Measurements from ENCODE around the gene PON1.

Gene PON1

DNA sequence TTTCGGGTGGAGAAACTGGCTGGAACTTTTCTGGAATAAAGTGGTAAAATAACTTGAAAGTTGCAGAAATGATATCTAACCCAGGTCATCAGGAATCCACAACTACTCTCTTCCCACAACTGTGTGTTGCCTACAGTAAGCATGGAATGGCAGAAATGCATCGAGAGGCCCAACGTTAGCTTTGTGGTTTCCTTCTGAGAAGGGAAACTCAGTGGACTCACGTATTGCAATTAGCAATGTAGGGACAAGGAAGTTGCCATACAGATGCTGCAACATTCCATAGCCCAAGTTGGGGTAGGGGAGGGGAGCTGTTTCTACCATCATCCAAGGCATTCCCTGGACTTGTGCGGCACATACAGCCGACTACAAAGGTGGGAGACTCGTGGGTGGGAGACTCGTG, 1.9 kb downstream of the PON1 start:
- Histone ChIP-seq H3K4ac (ENCODE audit: low read depth, low read length) (no peak overlapping the region), H3K36me3 (ENCODE audit: control insufficient read depth in 1 of 2, insufficient read depth in 2 of 2, low read length in 2 of 2) (no peaks in the 10 kb centered on the region), H4K12ac (ENCODE audit: low read depth, low read length) (no peak overlapping the region), H3K18ac (ENCODE audit: low read length) (no peak overlapping the region), H2AFZ (ENCODE audit: insufficient read depth, low read length, poor library complexity) (no peak overlapping the region), H3K27ac (ENCODE audit: low read depth, low read length) (no peak overlapping the region), H3K9me3 (ENCODE audit: insufficient read depth, low read depth, low read length) (no peaks in the 10 kb centered on the region), H4K91ac (ENCODE audit: low read depth, low read length) (no peak overlapping the region), H3K23ac (ENCODE audit: low read length) (no peak overlapping the region), H2BK5ac (ENCODE audit: low read depth, low read length, poor library complexity) (no peak overlapping the region), H3K14ac (ENCODE audit: low read length) (no peak overlapping the region), H3K9ac (ENCODE audit: low read length) (no peak overlapping the region), H2AK5ac (ENCODE audit: low read length) (no peak overlapping the region), H3K79me1 (ENCODE audit: low read length) (no peaks in the 10 kb centered on the region), H3K4me3 (ENCODE audit: low read depth, low read length) (no peak overlapping the region), H3K27me3 (ENCODE audit: insufficient read depth, low read length) (no peaks in the 10 kb centered on the region), H2BK12ac (ENCODE audit: low read length) (no peak overlapping the region), H3K79me2 (ENCODE audit: control insufficient read depth, insufficient read depth, low read length, poor library complexity) (no peaks in the 10 kb centered on the region), H2BK120ac (ENCODE audit: insufficient read depth, low read length, poor library complexity) (no peak overlapping the region), H3K4me1 (ENCODE audit: control insufficient read depth in 1 of 2, insufficient read depth in 2 of 2, low read length in 2 of 2) (no peaks in the 10 kb centered on the region), H4K8ac (ENCODE audit: low read depth, low read length) (no peak overlapping the region), H3K4me2 (ENCODE audit: low read length) (no peak overlapping the region)
- WGBS (ENCODE audit: extremely low coverage, insufficient coverage, insufficient read length): no CpG with 5 or more reads among the region's 8 CpGs
- DNase-seq: no peak

DNA sequence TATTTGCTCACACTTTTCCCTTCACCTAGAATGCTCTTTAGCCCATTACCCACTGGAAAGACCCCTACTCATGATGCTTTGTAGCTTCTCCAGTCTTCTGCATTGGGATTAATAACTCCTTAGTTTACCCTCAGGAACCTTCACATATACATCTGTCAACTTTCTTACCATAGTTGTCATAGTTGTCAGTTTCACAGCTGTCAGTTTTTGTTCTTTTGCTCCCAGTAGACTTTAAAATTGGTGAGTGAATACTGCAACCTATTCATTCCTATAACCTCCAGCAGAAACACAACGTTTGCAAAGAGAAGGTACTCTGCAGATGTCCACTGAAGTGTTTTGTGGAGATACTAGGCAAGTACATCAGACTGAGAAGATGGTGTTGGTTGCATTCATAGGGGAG, 2.6 kb downstream of the PON1 start:
- Histone ChIP-seq H4K8ac (ENCODE audit: low read depth, low read length) (no peak overlapping the region), H3K79me1 (ENCODE audit: low read length) (no peaks in the 10 kb centered on the region), H3K27ac (ENCODE audit: low read depth, low read length) (no peak overlapping the region), H3K9me3 (ENCODE audit: insufficient read depth, low read depth, low read length) (no peaks in the 10 kb centered on the region), H2AFZ (ENCODE audit: insufficient read depth, low read length, poor library complexity) (no peak overlapping the region), H3K36me3 (ENCODE audit: control insufficient read depth in 1 of 2, insufficient read depth in 2 of 2, low read length in 2 of 2) (no peaks in the 10 kb centered on the region), H4K12ac (ENCODE audit: low read depth, low read length) (no peak overlapping the region), H2AK5ac (ENCODE audit: low read length) (no peak overlapping the region), H3K23ac (ENCODE audit: low read length) (no peak overlapping the region), H2BK12ac (ENCODE audit: low read length) (no peak overlapping the region), H3K9ac (ENCODE audit: low read length) (no peak overlapping the region), H3K79me2 (ENCODE audit: control insufficient read depth, insufficient read depth, low read length, poor library complexity) (no peaks in the 10 kb centered on the region), H3K4me1 (ENCODE audit: control insufficient read depth in 1 of 2, insufficient read depth in 2 of 2, low read length in 2 of 2) (no peaks in the 10 kb centered on the region), H3K27me3 (ENCODE audit: insufficient read depth, low read length) (no peaks in the 10 kb centered on the region), H3K4me2 (ENCODE audit: low read length) (no peak overlapping the region), H3K18ac (ENCODE audit: low read length) (no peak overlapping the region), H2BK120ac (ENCODE audit: insufficient read depth, low read length, poor library complexity) (no peak overlapping the region), H4K91ac (ENCODE audit: low read depth, low read length) (no peak overlapping the region), H3K14ac (ENCODE audit: low read length) (no peak overlapping the region), H3K4ac (ENCODE audit: low read depth, low read length) (no peak overlapping the region), H3K4me3 (ENCODE audit: low read depth, low read length) (no peak overlapping the region), H2BK5ac (ENCODE audit: low read depth, low read length, poor library complexity) (no peak overlapping the region)
- DNase-seq: no peak
- no CpG with 5 or more reads among the region's 1 CpG for WGBS (ENCODE audit: extremely low coverage, insufficient coverage, insufficient read length)

GRCh38 chr7:95320651-95321050, 3.7 kb downstream of the PON1 start:
- no CpG with 5 or more reads among the region's 1 CpG for WGBS (ENCODE audit: extremely low coverage, insufficient coverage, insufficient read length)
- Histone ChIP-seq H3K27me3 (ENCODE audit: insufficient read depth, low read length) (no peaks in the 10 kb centered on the region), H3K4me3 (ENCODE audit: low read depth, low read length) (no peak overlapping the region), H3K36me3 (ENCODE audit: control insufficient read depth in 1 of 2, insufficient read depth in 2 of 2, low read length in 2 of 2) (no peaks in the 10 kb centered on the region), H3K79me1 (ENCODE audit: low read length) (no peaks in the 10 kb centered on the region), H3K14ac (ENCODE audit: low read length) (no peak overlapping the region), H2BK12ac (ENCODE audit: low read length) (no peak overlapping the region), H4K8ac (ENCODE audit: low read depth, low read length) (no peak overlapping the region), H4K12ac (ENCODE audit: low read depth, low read length) (no peak overlapping the region), H2AFZ (ENCODE audit: insufficient read depth, low read length, poor library complexity) (no peak overlapping the region), H3K4ac (ENCODE audit: low read depth, low read length) (no peak overlapping the region), H2AK5ac (ENCODE audit: low read length) (no peak overlapping the region), H2BK5ac (ENCODE audit: low read depth, low read length, poor library complexity) (no peak overlapping the region), H2BK120ac (ENCODE audit: insufficient read depth, low read length, poor library complexity) (no peak overlapping the region), H3K9ac (ENCODE audit: low read length) (no peak overlapping the region), H3K79me2 (ENCODE audit: control insufficient read depth, insufficient read depth, low read length, poor library complexity) (no peaks in the 10 kb centered on the region), H3K4me2 (ENCODE audit: low read length) (no peak overlapping the region), H4K91ac (ENCODE audit: low read depth, low read length) (no peak overlapping the region), H3K18ac (ENCODE audit: low read length) (no peak overlapping the region), H3K23ac (ENCODE audit: low read length) (no peak overlapping the region), H3K4me1 (ENCODE audit: control insufficient read depth in 1 of 2, insufficient read depth in 2 of 2, low read length in 2 of 2) (no peaks in the 10 kb centered on the region), H3K9me3 (ENCODE audit: insufficient read depth, low read depth, low read length) (no peaks in the 10 kb centered on the region), H3K27ac (ENCODE audit: low read depth, low read length) (no peak overlapping the region)
- no peak for DNase-seq

- H4K12ac ChIP-seq (ENCODE audit: low read depth, low read length): no peak overlapping the region
- H3K79me2 ChIP-seq (ENCODE audit: control insufficient read depth, insufficient read depth, low read length, poor library complexity): no peaks in the 10 kb centered on the region
- H3K4me3 ChIP-seq (ENCODE audit: low read depth, low read length): no peak overlapping the region
- no peaks in the 10 kb centered on the region for H3K36me3 ChIP-seq (ENCODE audit: control insufficient read depth in 1 of 2, insufficient read depth in 2 of 2, low read length in 2 of 2)
- H3K14ac ChIP-seq (ENCODE audit: low read length): no peak overlapping the region
- H3K4me1 ChIP-seq (ENCODE audit: control insufficient read depth in 1 of 2, insufficient read depth in 2 of 2, low read length in 2 of 2): no peaks in the 10 kb centered on the region
- H3K18ac ChIP-seq (ENCODE audit: low read length): no peak overlapping the region
- H3K27me3 ChIP-seq (ENCODE audit: insufficient read depth, low read length): no peaks in the 10 kb centered on the region
- no peak overlapping the region for H2BK12ac ChIP-seq (ENCODE audit: low read length)
- no peak overlapping the region for H3K23ac ChIP-seq (ENCODE audit: low read length)
- no peak overlapping the region for H3K9ac ChIP-seq (ENCODE audit: low read length)
- DNase-seq: no peak
- H2AK5ac ChIP-seq (ENCODE audit: low read length): no peak overlapping the region
- no peak overlapping the region for H2BK120ac ChIP-seq (ENCODE audit: insufficient read depth, low read length, poor library complexity)
- H4K91ac ChIP-seq (ENCODE audit: low read depth, low read length): no peak overlapping the region
- no peak overlapping the region for H4K8ac ChIP-seq (ENCODE audit: low read depth, low read length)
- no peak overlapping the region for H3K27ac ChIP-seq (ENCODE audit: low read depth, low read length)
- H3K9me3 ChIP-seq (ENCODE audit: insufficient read depth, low read depth, low read length): no peaks in the 10 kb centered on the region
- H2BK5ac ChIP-seq (ENCODE audit: low read depth, low read length, poor library complexity): no peak overlapping the region
- H3K4me2 ChIP-seq (ENCODE audit: low read length): no peak overlapping the region
- no CpG with 5 or more reads among the region's 1 CpG for WGBS (ENCODE audit: extremely low coverage, insufficient coverage, insufficient read length)
- no peaks in the 10 kb centered on the region for H3K79me1 ChIP-seq (ENCODE audit: low read length)
- no peak overlapping the region for H2AFZ ChIP-seq (ENCODE audit: insufficient read depth, low read length, poor library complexity)
- H3K4ac ChIP-seq (ENCODE audit: low read depth, low read length): no peak overlapping the region
These were observed 4.8 kb downstream of the PON1 start for GRCh38 chr7:95319570-95319969.
